Adrenal gland (tissue), 12 donors: Measurements from ENCODE around the gene CPLANE2. TPM values are rescaled to one million over a fixed set of nuclear protein-coding genes. Genes with fewer than 3 reads are reported as not detected.

ENCODE experiments used
- DNase-seq, 7 donors: peaks; one replicate each; pipeline ENCODE4 v3.0.0-alpha.2; 2019 to 2020
- H3K27ac ChIP-seq, 5 donors: fragments of 200-600 bp; sonication (generic) in 4 of 5; 1 replicate in 3 of 5; 2 replicates in 2 of 5; pipeline versions ENCODE4 v1.5.1 to v1.8.0; 2016 to 2020; ENCODE audit warnings: mild to moderate bottlenecking in 1 of 5
- H3K27me3 ChIP-seq: fragments of 200-600 bp; 2 replicates; pipeline ENCODE4 v1.8.0; 2021
- H3K36me3 ChIP-seq, 2 donors: fragments of 200-600 bp; replicated peaks in 1 of 2; 1 replicate in 1 of 2; 2 replicates in 1 of 2; pipeline versions ENCODE4 v1.5.1 to v1.8.0; 2018 to 2022
- H3K4me1 ChIP-seq, 2 donors: fragments of 200-600 bp; replicated peaks in 1 of 2; 1 replicate in 1 of 2; 2 replicates in 1 of 2; pipeline versions ENCODE4 v1.5.1 to v1.8.0; 2018 to 2021
- H3K4me3 ChIP-seq, 4 donors: fragments of 200-600 bp; sonication (generic) in 3 of 4; one replicate each; pipeline ENCODE4 v1.5.1; 2016 to 2018
- H3K9me3 ChIP-seq, 3 donors: fragments of 200-600 bp; sonication (generic) in 1 of 3; replicated peaks in 1 of 3; 1 replicate in 2 of 3; 2 replicates in 1 of 3; pipeline versions ENCODE4 v1.5.1 to v1.8.0; 2016 to 2021
- POLR2A ChIP-seq, 2 donors: fragments of 450-650 bp; IDR thresholded peaks; one replicate each; pipeline ENCODE4 v1.6.1; 2017; ENCODE audit warnings: antibody characterized with exemption in 2 of 2, mild to moderate bottlenecking in 2 of 2, moderate library complexity in 1 of 2
- WGBS, 4 donors: extraction: QIAGEN DNeasy Blood & Tissue Kit in 2 of 4; methylation state at CpG; one replicate each; pipeline versions ENCODE4 v1.1.5 to v1.1.7; 2013 to 2017; 5-methylcytosine and 5-hydroxymethylcytosine counted together
- intact Hi-C, 2 donors: fragments of 100-400 bp; cut with DNase I; formaldehyde crosslinking; loops; one replicate each; pipeline versions ENCODE4 v1.14.1 to v1.15.0; 2022 to 2023
- polyA plus RNA-seq, 3 donors: library from polyadenylated mRNA; stranded (reverse); fragments of 200-250 nt in 2 of 3; fragments of 350-450 nt in 1 of 3; fragmentation: Illumina TruSeq in 1 of 3; extraction: RNeasy Lipid Tissue Mini Kit (QIAGEN cat#74804) in 1 of 3; gene quantifications; one replicate each; pipeline ENCODE4 v1.2.3, GENCODE V29; 2013 to 2014
- total RNA-seq, 9 donors: library from RNA; depleted of rRNA in 4 of 9; stranded (reverse); fragments of >200 nt in 4 of 9; fragments of 120-200 nt in 1 of 9; fragmentation: NEBNext Ultra II Directional in 1 of 9; extraction: Animal tissue kit (Norgen Biotek cat#: 25700) in 1 of 9; gene quantifications; one replicate each; pipeline versions ENCODE4 v1.1.0 to v1.2.4, GENCODE V29; 2013 to 2023
- TF ChIP-seq, protein P1 (sequence below), 6 experiments: fragments of 450-650 bp in 4 of 6; fragments of 200-600 bp in 2 of 6; sonication (generic) in 1 of 6; IDR thresholded peaks; 1 replicate in 5 of 6; 2 replicates in 1 of 6; pipeline versions ENCODE4 v1.5.1 to v1.8.0; 2016 to 2021; ENCODE audit warnings: antibody characterized with exemption in 6 of 6, mild to moderate bottlenecking in 2 of 6, moderate library complexity in 1 of 6
- donor health status: healthy with polysubstance abuse.
- donor health status: Bipolar disorder and iron deficiency.
- donor health status: DM: yes; HTN: yes; CAD: no.
- donor health status: DM: no; HTN: no; CAD: no.
- donor health status: DM: no; HTN: no; CAD: no.
- donor health status: DM: yes; HTN: yes; CAD: no.

Gene CPLANE2
- total and polyA plus RNA-seq, 12 donors, result 2.8 to 21.3 (median 11.5) TPM

DNA sequence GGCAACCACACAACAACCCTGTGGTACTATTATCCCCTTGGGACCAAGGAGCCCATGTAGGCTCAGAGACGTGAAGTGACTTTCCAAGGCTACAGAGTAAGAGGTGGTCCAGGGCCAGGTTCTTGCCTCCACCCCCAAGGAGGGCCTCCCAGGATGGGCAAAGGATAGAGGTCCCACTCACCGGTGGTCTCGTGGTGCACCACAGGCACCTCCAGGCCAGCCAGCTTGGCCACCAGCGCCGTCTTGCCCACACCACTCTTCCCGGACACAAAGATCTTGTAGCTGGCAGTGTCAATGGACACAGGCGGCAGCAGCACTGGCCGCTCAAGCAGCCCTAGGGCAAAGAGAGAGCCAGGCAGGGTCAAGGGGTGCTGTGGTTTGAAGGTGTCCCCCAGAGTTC is 3.6 kb downstream of the CPLANE2 start:
- WGBS, 4 donors, result 89 to 99% (median 98%) methylated on average over 7 to 8 of the region's 8 CpGs
- Histone ChIP-seq H3K27ac (no peak overlapping the region), H3K4me3 (no peak overlapping the region), H3K4me1 (peaks cover 9 to 23% of the 10 kb centered on the region in 2 donors), H3K27me3 (no peaks in the 10 kb centered on the region), H3K9me3 (no peaks in the 10 kb centered on the region), H3K36me3 (no peaks in the 10 kb centered on the region)
- TF ChIP-seq, protein P1, sequence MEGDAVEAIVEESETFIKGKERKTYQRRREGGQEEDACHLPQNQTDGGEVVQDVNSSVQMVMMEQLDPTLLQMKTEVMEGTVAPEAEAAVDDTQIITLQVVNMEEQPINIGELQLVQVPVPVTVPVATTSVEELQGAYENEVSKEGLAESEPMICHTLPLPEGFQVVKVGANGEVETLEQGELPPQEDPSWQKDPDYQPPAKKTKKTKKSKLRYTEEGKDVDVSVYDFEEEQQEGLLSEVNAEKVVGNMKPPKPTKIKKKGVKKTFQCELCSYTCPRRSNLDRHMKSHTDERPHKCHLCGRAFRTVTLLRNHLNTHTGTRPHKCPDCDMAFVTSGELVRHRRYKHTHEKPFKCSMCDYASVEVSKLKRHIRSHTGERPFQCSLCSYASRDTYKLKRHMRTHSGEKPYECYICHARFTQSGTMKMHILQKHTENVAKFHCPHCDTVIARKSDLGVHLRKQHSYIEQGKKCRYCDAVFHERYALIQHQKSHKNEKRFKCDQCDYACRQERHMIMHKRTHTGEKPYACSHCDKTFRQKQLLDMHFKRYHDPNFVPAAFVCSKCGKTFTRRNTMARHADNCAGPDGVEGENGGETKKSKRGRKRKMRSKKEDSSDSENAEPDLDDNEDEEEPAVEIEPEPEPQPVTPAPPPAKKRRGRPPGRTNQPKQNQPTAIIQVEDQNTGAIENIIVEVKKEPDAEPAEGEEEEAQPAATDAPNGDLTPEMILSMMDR (IDR thresholded peaks at IDR 0.05), result no peak
- TF ChIP-seq POLR2A (IDR thresholded peaks at IDR 0.05), result no peak
- DNase-seq, result no peak
- intact Hi-C loops, result no loop called here

DNA sequence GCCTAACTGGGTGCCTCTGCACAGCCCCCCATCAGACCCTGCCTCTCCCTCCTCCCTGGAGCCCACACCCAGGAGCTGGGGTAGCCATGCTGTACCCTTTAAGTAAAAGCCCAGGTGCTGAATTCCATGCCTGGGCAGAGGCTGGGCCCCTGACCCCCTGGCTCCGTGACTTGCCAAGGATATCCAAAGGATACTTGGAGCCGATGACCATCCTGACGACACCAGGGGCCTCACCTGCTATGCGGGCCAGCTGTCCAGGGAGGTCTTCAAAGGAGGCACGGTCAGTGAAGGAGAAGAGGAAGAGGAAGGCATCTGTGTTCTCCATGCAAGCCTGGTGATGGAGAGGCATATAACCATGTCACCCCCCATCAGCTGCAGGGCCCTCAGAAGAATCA is 4.7 kb downstream of the CPLANE2 start:
- H3K9me3 ChIP-seq, result no peaks in the 10 kb centered on the region
- no peak for DNase-seq
- no peaks in the 10 kb centered on the region for H3K36me3 ChIP-seq
- TF ChIP-seq, protein P1 (IDR thresholded peaks at IDR 0.05), result no peak
- no peak for TF ChIP-seq POLR2A (IDR thresholded peaks at IDR 0.05)
- H3K27ac ChIP-seq, result no peak overlapping the region
- 91 to 100% (median 96%) methylated on average over 4 to 5 of the region's 5 CpGs for WGBS, 4 donors
- H3K4me1 ChIP-seq, result peaks cover 2 to 19% of the 10 kb centered on the region in 2 donors
- no peaks in the 10 kb centered on the region for H3K27me3 ChIP-seq
- no peak overlapping the region for H3K4me3 ChIP-seq
- intact Hi-C loops, result no loop called here

DNA sequence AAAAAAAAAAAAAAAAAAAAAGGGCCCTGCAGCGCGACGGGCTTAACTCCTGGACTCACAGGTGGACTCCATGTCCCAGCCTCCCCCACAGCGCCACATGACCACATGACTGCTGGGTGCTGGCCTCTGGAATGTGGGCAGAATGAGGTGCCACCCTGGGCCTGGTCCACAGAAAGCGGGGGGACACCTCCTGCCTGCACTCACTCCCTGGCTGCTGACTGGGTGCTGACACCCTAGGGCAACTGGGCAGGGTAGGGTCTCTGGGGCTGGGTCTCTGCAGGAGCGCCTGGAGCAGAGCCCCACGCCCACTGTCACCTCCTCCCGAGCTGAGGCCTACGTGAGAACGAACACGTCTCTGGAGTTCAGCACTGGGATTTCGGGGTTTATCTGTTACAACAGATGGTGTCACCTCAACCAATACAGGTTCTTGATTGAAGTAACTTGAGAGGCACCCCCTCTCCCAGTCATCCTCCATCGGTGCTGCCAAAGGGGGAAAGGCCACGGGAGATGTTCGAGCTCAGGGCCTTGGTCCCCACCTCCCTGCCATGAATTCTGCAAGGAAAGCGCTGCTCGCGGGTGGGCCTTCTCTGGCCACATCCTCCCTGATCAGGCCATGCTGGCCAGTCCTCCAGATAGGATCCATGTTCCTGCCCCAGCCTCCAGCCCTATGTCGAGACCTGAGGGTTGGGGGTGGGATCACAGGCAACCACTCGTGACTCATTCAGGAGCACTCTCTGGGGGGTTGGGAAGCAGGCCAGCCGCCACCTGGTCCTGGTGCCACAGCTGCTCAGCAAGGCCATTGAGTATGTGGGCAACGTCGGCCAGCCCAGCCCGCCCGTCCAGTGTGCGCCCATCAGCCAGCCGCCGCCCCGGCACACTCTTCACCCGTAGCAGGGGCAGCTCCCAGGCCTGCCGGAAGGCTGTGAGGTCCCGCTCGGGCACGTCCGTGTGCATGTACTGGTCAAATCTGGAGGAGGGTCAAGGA is 5.4 kb downstream of the CPLANE2 start:
- Histone ChIP-seq H3K27ac (no peak overlapping the region), H3K9me3 (no peaks in the 10 kb centered on the region), H3K4me3 (no peak overlapping the region), H3K27me3 (no peaks in the 10 kb centered on the region), H3K36me3 (no peaks in the 10 kb centered on the region), H3K4me1 (peaks cover 0 to 22% of the 10 kb centered on the region in 2 donors)
- DNase-seq, result no peak
- intact Hi-C loops, result no loop called here
- TF ChIP-seq, protein P1 (IDR thresholded peaks at IDR 0.05), result no peak
- no peak for TF ChIP-seq POLR2A (IDR thresholded peaks at IDR 0.05)
- WGBS, 4 donors, result 90 to 94% (median 91%) methylated on average over 13 to 35 of the region's 35 CpGs

DNA sequence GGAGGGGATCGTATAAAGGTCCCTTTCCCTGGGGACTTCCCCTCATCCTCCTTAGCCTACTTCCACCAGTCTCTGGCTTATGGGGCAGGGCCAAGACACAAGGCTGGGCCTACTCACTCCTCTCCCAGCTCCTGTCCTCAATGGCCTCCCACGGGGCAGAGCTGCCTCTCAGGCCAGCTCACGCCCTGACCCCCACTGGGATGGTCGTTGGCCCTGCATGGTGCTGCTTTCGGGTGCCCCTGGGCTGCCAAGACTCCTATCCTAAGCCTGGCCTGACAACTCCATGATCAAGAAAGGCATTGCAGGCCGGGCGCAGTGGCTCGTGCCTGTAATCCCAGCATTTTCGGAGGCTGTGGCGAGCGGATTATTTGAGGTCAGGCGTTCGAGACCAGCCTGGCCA is 6.2 kb downstream of the CPLANE2 start:
- Histone ChIP-seq H3K4me1 (peaks cover 0 to 15% of the 10 kb centered on the region in 2 donors), H3K4me3 (no peak overlapping the region), H3K9me3 (no peaks in the 10 kb centered on the region), H3K27me3 (no peaks in the 10 kb centered on the region), H3K27ac (no peak overlapping the region), H3K36me3 (no peaks in the 10 kb centered on the region)
- 83 to 93% (median 90%) methylated on average over 10 to 13 of the region's 13 CpGs for WGBS, 4 donors
- intact Hi-C loops, result no loop called here
- TF ChIP-seq, protein P1 (IDR thresholded peaks at IDR 0.05), result no peak
- no peak for TF ChIP-seq POLR2A (IDR thresholded peaks at IDR 0.05)
- no peak for DNase-seq
